Left lung (tissue), 10 donors: ENCODE results near the gene HDHD2. TPM values are rescaled to one million over a fixed set of nuclear protein-coding genes. Genes with fewer than 3 reads are reported as not detected.

Source experiments
- ATAC-seq: fragments of 200-7000 bp; cut with Tn5 transposase; one replicate; pipeline ENCODE4 v1.9.1; 2020; ENCODE audit warnings: moderate library complexity
- DNase-seq, 4 donors: peaks; one replicate each; pipeline ENCODE4 v3.0.0-alpha.2; 2013 to 2020
- H3K27ac ChIP-seq, 2 donors: fragments of 200-600 bp; sonication (generic) in 1 of 2; one replicate each; pipeline versions ENCODE4 v1.5.0 to v1.8.0; 2020 to 2021
- H3K27me3 ChIP-seq, 2 donors: fragments of 200-600 bp; sonication (generic) in 1 of 2; one replicate each; pipeline versions ENCODE4 v1.5.0 to v1.8.0; 2020 to 2021
- H3K36me3 ChIP-seq, 2 donors: fragments of 200-600 bp; sonication (generic) in 1 of 2; one replicate each; pipeline versions ENCODE4 v1.5.0 to v1.8.0; 2020 to 2021
- H3K4me1 ChIP-seq, 2 donors: fragments of 200-600 bp; one replicate each; pipeline ENCODE4 v1.8.0; 2021
- H3K4me3 ChIP-seq, 2 donors: fragments of 200-600 bp; sonication (generic) in 1 of 2; one replicate each; pipeline versions ENCODE4 v1.5.0 to v1.8.0; 2020 to 2021; ENCODE audit warnings: mild to moderate bottlenecking in 1 of 2
- H3K9me3 ChIP-seq, 2 donors: fragments of 200-600 bp; sonication (generic) in 1 of 2; one replicate each; pipeline versions ENCODE4 v1.5.0 to v1.8.0; 2020 to 2021
- intact Hi-C, 2 donors: fragments of 100-400 bp; cut with DNase I; formaldehyde crosslinking; loops; one replicate each; pipeline versions ENCODE4 v1.11.2 to v1.14.2; 2022
- polyA plus RNA-seq, 6 donors: library from polyadenylated mRNA; unstranded; fragments of 120-200 nt; gene quantifications; one replicate each; pipeline ENCODE4 v1.2.1, GENCODE V29; 2013; ENCODE audit not compliant: insufficient read length in 6 of 6
- total RNA-seq, 2 donors: library from RNA; stranded (reverse); fragmentation: NEBNext Ultra II Directional; extraction: Animal tissue kit (Norgen Biotek cat#: 25700); gene quantifications; one replicate each; pipeline ENCODE4 v1.2.1, GENCODE V29; 2021
- TF ChIP-seq, protein P1 (sequence below), 2 donors: fragments of 200-600 bp; sonication (generic) in 1 of 2; IDR thresholded peaks; one replicate each; pipeline versions ENCODE4 v1.5.0 to v1.8.0; 2021; ENCODE audit warnings: antibody characterized with exemption in 2 of 2
- donor health status: DM: no; HTN: yes; CAD: no.
- donor health status: DM: no; HTN: no; CAD: no.

Gene HDHD2
- total and polyA plus RNA-seq, 8 donors, result 35.9 to 56.3 (median 47.7) TPM

GRCh38 chr18:47110492-47111274, 39.6 kb downstream of the HDHD2 start:
- no peaks in the 10 kb centered on the region for H3K4me1 ChIP-seq
- H3K27me3 ChIP-seq, result no peaks in the 10 kb centered on the region
- ATAC-seq (no peak), DNase-seq (no peak)
- intact Hi-C loops, result no loop called here
- TF ChIP-seq, protein P1, sequence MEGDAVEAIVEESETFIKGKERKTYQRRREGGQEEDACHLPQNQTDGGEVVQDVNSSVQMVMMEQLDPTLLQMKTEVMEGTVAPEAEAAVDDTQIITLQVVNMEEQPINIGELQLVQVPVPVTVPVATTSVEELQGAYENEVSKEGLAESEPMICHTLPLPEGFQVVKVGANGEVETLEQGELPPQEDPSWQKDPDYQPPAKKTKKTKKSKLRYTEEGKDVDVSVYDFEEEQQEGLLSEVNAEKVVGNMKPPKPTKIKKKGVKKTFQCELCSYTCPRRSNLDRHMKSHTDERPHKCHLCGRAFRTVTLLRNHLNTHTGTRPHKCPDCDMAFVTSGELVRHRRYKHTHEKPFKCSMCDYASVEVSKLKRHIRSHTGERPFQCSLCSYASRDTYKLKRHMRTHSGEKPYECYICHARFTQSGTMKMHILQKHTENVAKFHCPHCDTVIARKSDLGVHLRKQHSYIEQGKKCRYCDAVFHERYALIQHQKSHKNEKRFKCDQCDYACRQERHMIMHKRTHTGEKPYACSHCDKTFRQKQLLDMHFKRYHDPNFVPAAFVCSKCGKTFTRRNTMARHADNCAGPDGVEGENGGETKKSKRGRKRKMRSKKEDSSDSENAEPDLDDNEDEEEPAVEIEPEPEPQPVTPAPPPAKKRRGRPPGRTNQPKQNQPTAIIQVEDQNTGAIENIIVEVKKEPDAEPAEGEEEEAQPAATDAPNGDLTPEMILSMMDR (IDR thresholded peaks at IDR 0.05), result no peak
- no peaks in the 10 kb centered on the region for H3K9me3 ChIP-seq
- H3K36me3 ChIP-seq, result peaks cover 0 to 95% of the 10 kb centered on the region in 2 donors
- H3K27ac ChIP-seq, result no peak overlapping the region
- H3K4me3 ChIP-seq, result no peak overlapping the region

- DNase-seq (no peak), ATAC-seq (no peak)
- intact Hi-C loops, result no loop called here
- no peaks in the 10 kb centered on the region for H3K9me3 ChIP-seq
- peaks cover 0 to 89% of the 10 kb centered on the region in 2 donors for H3K36me3 ChIP-seq
- TF ChIP-seq, protein P1 (IDR thresholded peaks at IDR 0.05), result no peak
- H3K27me3 ChIP-seq, result no peaks in the 10 kb centered on the region
- no peaks in the 10 kb centered on the region for H3K4me1 ChIP-seq
- H3K27ac ChIP-seq, result no peak overlapping the region
- no peak overlapping the region for H3K4me3 ChIP-seq
Measured at GRCh38 chr18:47109720-47110119, 40.6 kb downstream of the HDHD2 start.

GRCh38 chr18:47108998-47109405, 41.3 kb downstream of the HDHD2 start:
- DNase-seq (no peak), ATAC-seq (no peak)
- no peak overlapping the region for H3K27ac ChIP-seq
- no peak overlapping the region for H3K4me3 ChIP-seq
- no peaks in the 10 kb centered on the region for H3K9me3 ChIP-seq
- H3K4me1 ChIP-seq, result no peaks in the 10 kb centered on the region
- intact Hi-C loops, result no loop called here
- H3K36me3 ChIP-seq, result peaks cover 0 to 89% of the 10 kb centered on the region in 2 donors
- TF ChIP-seq, protein P1 (IDR thresholded peaks at IDR 0.05), result no peak
- no peaks in the 10 kb centered on the region for H3K27me3 ChIP-seq

DNA sequence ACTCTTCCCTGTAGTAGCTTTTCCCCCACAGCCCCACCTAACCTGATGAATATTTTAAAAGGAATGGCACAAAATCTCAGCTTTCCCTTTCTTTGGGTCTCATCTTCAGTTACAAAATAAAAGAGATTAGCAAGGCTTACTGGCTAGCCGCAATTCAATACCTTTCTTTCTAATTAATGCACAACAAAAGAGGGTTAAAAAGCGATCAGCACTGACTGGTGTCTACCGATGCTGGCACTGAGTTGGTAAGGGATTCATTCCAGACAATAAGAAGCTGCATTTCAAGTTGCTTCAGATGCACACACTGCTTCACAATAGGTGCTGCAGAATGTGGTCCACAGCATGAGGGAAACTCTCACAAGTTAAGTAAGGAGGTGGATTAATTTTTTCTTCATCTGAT, 41.9 kb downstream of the HDHD2 start:
- H3K27me3 ChIP-seq, result no peaks in the 10 kb centered on the region
- ATAC-seq (no peak), DNase-seq (no peak)
- no peaks in the 10 kb centered on the region for H3K4me1 ChIP-seq
- H3K4me3 ChIP-seq, result no peak overlapping the region
- intact Hi-C loops, result no loop called here
- H3K9me3 ChIP-seq, result no peaks in the 10 kb centered on the region
- TF ChIP-seq, protein P1 (IDR thresholded peaks at IDR 0.05), result no peak
- H3K27ac ChIP-seq, result no peak overlapping the region
- H3K36me3 ChIP-seq, result peaks cover 0 to 83% of the 10 kb centered on the region in 2 donors

GRCh38 chr18:47100212-47100831, 50.0 kb downstream of the HDHD2 start:
- DNase-seq (peak in 3 of 4 donors; percentile 33 to 52 (median 36)), ATAC-seq (peak; percentile 89)
- no peaks in the 10 kb centered on the region for H3K27me3 ChIP-seq
- no peak overlapping the region for H3K27ac ChIP-seq
- intact Hi-C loops, result loop anchor here in 1 of 2 donors (5.0 kb wide), 1 partner anchor 102 kb away; no protein-coding TSS in a partner anchor
- H3K9me3 ChIP-seq, result no peaks in the 10 kb centered on the region
- H3K4me3 ChIP-seq, result no peak overlapping the region
- peaks cover 0 to 13% of the 10 kb centered on the region in 2 donors for H3K36me3 ChIP-seq
- TF ChIP-seq, protein P1 (IDR thresholded peaks at IDR 0.05), result peak; percentile 61 to 62
- no peaks in the 10 kb centered on the region for H3K4me1 ChIP-seq
